GM12878 (cell line): ENCODE results near the gene TCF7. TPM values are rescaled to one million over a fixed set of nuclear protein-coding genes. Genes with fewer than 3 reads are reported as not detected.

ENCODE experiments used
- FOXK2 ChIP-seq: fragments of 450-650 bp; IDR thresholded peaks from 2 replicates; pipeline ENCODE4 v1.6.1; 2017; ENCODE audit warnings: mild to moderate bottlenecking, moderate library complexity
- HSF1 ChIP-seq: fragments of 150-350 bp; IDR thresholded peaks from 2 replicates; pipeline ENCODE4 v1.6.1; 2014; ENCODE audit warnings: mild to moderate bottlenecking, low read depth, low read length
- RAD21 ChIP-seq: IDR thresholded peaks from 2 replicates; pipeline ENCODE4 v1.6.1; 2011; ENCODE audit warnings: mild to moderate bottlenecking, low read depth, low read length, moderate library complexity; ENCODE audit not compliant: insufficient read depth
- RB1 ChIP-seq: fragments of 450-650 bp; formaldehyde crosslinking; IDR thresholded peaks from 2 replicates; pipeline ENCODE4 v1.6.1; 2017; ENCODE audit warnings: mild to moderate bottlenecking, borderline replicate concordance
- SPI1 ChIP-seq: IDR thresholded peaks from 2 replicates; pipeline ENCODE4 v1.6.1; 2011; ENCODE audit warnings: low read depth, mild to moderate bottlenecking, low read length, moderate library complexity, borderline replicate concordance; ENCODE audit not compliant: insufficient read depth
- TCF12 ChIP-seq: IDR thresholded peaks from 2 replicates; pipeline ENCODE4 v1.6.1; 2011; ENCODE audit warnings: low read depth, mild to moderate bottlenecking, low read length
- TCF7 ChIP-seq: IDR thresholded peaks from 2 replicates; pipeline ENCODE4 v1.6.1; 2014; ENCODE audit warnings: antibody characterized with exemption, borderline replicate concordance
- ZNF384 ChIP-seq: IDR thresholded peaks from 2 replicates; pipeline ENCODE4 v1.6.1; 2012; ENCODE audit warnings: low read depth, mild to moderate bottlenecking, low read length, improper control_type of control experiment, borderline replicate concordance
- ZNF687 ChIP-seq: fragments of 450-650 bp; IDR thresholded peaks from 2 replicates; pipeline ENCODE4 v1.6.1; 2017; ENCODE audit warnings: mild to moderate bottlenecking, moderate library complexity
- polyA plus RNA-seq, 11 experiments: library from polyadenylated mRNA; depleted of rRNA in 4 of 11; unstranded in 6 of 11; stranded (reverse) in 5 of 11; fragments of >200 nt; fragmentation: Nextera tagmentation in 4 of 11; fragmentation: Illumina TruSeq in 1 of 11; extraction: Ambion mirVana in 4 of 11; extraction: Trizol in 1 of 11; gene quantifications; 1 replicate in 1 of 11; 2 replicates in 10 of 11; pipeline versions ENCODE4 v1.2.1 to v1.2.3, GENCODE V29; 2011 to 2016; ENCODE audit warnings: inconsistent platforms in 2 of 11, missing spikeins in 2 of 11, low read depth in 1 of 11
- total RNA-seq, 4 experiments: library from RNA; depleted of rRNA in 3 of 4; stranded (reverse); fragments of >200 nt in 3 of 4; fragmentation: Illumina TruSeq in 1 of 4; extraction: Trizol in 1 of 4; gene quantifications; 2 replicates each; pipeline versions ENCODE4 v1.2.1 to v1.2.3, GENCODE V29; 2013 to 2021
- TF ChIP-seq, protein P1 (sequence below): IDR thresholded peaks from 2 replicates; pipeline ENCODE4 v1.6.1; 2012; ENCODE audit warnings: improper control_type of control experiment, low read depth, low read length; ENCODE audit not compliant: insufficient replicate concordance
- TF ChIP-seq, protein P2 (sequence below): IDR thresholded peaks from 2 replicates; pipeline ENCODE4 v1.6.1; 2012; ENCODE audit warnings: low read depth, low read length, improper control_type of control experiment
- TF ChIP-seq, protein P3 (sequence below): fragments of 150-350 bp; IDR thresholded peaks from 2 replicates; pipeline ENCODE4 v1.6.1; 2016; ENCODE audit warnings: low read depth, low read length

The TCF7 gene
- total and polyA plus RNA-seq, 10 of the 15 experiments (the other 5 are each of a cell fraction or from before 2014, with no cell fraction given): 10.0 to 60.2 (median 23.6) TPM

- TF ChIP-seq RB1: no peak
- peak; percentile 95 for TF ChIP-seq ZNF687
- TF ChIP-seq, protein P1, sequence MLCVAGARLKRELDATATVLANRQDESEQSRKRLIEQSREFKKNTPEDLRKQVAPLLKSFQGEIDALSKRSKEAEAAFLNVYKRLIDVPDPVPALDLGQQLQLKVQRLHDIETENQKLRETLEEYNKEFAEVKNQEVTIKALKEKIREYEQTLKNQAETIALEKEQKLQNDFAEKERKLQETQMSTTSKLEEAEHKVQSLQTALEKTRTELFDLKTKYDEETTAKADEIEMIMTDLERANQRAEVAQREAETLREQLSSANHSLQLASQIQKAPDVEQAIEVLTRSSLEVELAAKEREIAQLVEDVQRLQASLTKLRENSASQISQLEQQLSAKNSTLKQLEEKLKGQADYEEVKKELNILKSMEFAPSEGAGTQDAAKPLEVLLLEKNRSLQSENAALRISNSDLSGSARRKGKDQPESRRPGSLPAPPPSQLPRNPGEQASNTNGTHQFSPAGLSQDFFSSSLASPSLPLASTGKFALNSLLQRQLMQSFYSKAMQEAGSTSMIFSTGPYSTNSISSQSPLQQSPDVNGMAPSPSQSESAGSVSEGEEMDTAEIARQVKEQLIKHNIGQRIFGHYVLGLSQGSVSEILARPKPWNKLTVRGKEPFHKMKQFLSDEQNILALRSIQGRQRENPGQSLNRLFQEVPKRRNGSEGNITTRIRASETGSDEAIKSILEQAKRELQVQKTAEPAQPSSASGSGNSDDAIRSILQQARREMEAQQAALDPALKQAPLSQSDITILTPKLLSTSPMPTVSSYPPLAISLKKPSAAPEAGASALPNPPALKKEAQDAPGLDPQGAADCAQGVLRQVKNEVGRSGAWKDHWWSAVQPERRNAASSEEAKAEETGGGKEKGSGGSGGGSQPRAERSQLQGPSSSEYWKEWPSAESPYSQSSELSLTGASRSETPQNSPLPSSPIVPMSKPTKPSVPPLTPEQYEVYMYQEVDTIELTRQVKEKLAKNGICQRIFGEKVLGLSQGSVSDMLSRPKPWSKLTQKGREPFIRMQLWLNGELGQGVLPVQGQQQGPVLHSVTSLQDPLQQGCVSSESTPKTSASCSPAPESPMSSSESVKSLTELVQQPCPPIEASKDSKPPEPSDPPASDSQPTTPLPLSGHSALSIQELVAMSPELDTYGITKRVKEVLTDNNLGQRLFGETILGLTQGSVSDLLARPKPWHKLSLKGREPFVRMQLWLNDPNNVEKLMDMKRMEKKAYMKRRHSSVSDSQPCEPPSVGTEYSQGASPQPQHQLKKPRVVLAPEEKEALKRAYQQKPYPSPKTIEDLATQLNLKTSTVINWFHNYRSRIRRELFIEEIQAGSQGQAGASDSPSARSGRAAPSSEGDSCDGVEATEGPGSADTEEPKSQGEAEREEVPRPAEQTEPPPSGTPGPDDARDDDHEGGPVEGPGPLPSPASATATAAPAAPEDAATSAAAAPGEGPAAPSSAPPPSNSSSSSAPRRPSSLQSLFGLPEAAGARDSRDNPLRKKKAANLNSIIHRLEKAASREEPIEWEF: peak; percentile 91
- no peak for TF ChIP-seq FOXK2
- TF ChIP-seq HSF1: no peak
- TF ChIP-seq ZNF384: no peak
- TF ChIP-seq, protein P2, sequence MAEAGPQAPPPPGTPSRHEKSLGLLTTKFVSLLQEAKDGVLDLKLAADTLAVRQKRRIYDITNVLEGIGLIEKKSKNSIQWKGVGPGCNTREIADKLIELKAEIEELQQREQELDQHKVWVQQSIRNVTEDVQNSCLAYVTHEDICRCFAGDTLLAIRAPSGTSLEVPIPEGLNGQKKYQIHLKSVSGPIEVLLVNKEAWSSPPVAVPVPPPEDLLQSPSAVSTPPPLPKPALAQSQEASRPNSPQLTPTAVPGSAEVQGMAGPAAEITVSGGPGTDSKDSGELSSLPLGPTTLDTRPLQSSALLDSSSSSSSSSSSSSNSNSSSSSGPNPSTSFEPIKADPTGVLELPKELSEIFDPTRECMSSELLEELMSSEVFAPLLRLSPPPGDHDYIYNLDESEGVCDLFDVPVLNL: no peak
- TF ChIP-seq TCF12: peak; percentile 99
- TF ChIP-seq TCF7: no peak
- TF ChIP-seq SPI1: no peak
- TF ChIP-seq, protein P3, sequence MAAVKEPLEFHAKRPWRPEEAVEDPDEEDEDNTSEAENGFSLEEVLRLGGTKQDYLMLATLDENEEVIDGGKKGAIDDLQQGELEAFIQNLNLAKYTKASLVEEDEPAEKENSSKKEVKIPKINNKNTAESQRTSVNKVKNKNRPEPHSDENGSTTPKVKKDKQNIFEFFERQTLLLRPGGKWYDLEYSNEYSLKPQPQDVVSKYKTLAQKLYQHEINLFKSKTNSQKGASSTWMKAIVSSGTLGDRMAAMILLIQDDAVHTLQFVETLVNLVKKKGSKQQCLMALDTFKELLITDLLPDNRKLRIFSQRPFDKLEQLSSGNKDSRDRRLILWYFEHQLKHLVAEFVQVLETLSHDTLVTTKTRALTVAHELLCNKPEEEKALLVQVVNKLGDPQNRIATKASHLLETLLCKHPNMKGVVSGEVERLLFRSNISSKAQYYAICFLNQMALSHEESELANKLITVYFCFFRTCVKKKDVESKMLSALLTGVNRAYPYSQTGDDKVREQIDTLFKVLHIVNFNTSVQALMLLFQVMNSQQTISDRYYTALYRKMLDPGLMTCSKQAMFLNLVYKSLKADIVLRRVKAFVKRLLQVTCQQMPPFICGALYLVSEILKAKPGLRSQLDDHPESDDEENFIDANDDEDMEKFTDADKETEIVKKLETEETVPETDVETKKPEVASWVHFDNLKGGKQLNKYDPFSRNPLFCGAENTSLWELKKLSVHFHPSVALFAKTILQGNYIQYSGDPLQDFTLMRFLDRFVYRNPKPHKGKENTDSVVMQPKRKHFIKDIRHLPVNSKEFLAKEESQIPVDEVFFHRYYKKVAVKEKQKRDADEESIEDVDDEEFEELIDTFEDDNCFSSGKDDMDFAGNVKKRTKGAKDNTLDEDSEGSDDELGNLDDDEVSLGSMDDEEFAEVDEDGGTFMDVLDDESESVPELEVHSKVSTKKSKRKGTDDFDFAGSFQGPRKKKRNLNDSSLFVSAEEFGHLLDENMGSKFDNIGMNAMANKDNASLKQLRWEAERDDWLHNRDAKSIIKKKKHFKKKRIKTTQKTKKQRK: no peak
- no peak for TF ChIP-seq RAD21
These were observed 24.2 kb downstream of the TCF7 start (continued) for GRCh38 chr5:134138416-134139376.
